ENCODE measurements around the gene PRSS27.

GRCh38 chr16:2708955-2709587 is 11.0 kb downstream of the PRSS27 start:
- TF ChIP-seq CTCF (IDR thresholded peaks at IDR 0.05), result no peak
- TF ChIP-seq POLR2A (IDR thresholded peaks at IDR 0.05), result no peak
